SK-N-SH (cell line): ENCODE data around the gene PARD3B. TPM values are rescaled to one million over a fixed set of nuclear protein-coding genes. Genes with fewer than 3 reads are reported as not detected.

ENCODE experiments used
- CTCF ChIA-PET: fragments of 300-600, 350-600 bp; formaldehyde crosslinking; extraction: SDS; loops from one replicate; lab custom pipeline; 2021; lab: Yijun Ruan, JAX
- POLR2A ChIA-PET: fragments of 350-600 bp; sonication (Branson Sonifier 250); formaldehyde crosslinking; extraction: SDS; loops from one replicate; lab custom pipeline; 2020; ENCODE audit warnings: antibody characterized with exemption, inconsistent platforms; lab: Yijun Ruan, JAX
- DNase-seq: peaks from one replicate; pipeline ENCODE4 v3.0.0; 2012
- H2AFZ ChIP-seq: fragments of 200-600 bp; sonication (generic); 2 replicates; pipeline ENCODE4 v1.8.1; 2016; ENCODE audit warnings: antibody characterized with exemption, mild to moderate bottlenecking, low read depth
- H3F3A ChIP-seq: fragments of 200-600 bp; sonication (generic); replicated peaks from 2 replicates; pipeline ENCODE3; 2016; ENCODE audit warnings: antibody characterized with exemption, mild to moderate bottlenecking; ENCODE audit not compliant: insufficient read depth
- H3K27ac ChIP-seq, 2 experiments: fragments of 200-500 bp in 1 of 2; fragments of 200-600 bp in 1 of 2; sonication (Bioruptor generic) in 1 of 2; sonication (generic), shearing (Covaris generic) in 1 of 2; 2 replicates each; pipeline versions ENCODE4 v1.5.1 to v1.6.1; 2014 to 2016; ENCODE audit warnings: low read depth in 2 of 2, inconsistent platforms in 1 of 2, low read length in 1 of 2, mild to moderate bottlenecking in 1 of 2, mixed read lengths in 1 of 2
- H3K27me3 ChIP-seq: fragments of 200-600 bp; sonication (generic), shearing (Covaris generic); 2 replicates; pipeline ENCODE4 v1.6.1; 2016; ENCODE audit warnings: mixed run types; ENCODE audit not compliant: insufficient read depth
- H3K36me3 ChIP-seq, 2 experiments: fragments of 200-500 bp in 1 of 2; fragments of 200-600 bp in 1 of 2; sonication (Bioruptor generic) in 1 of 2; sonication (generic) in 1 of 2; replicated peaks in 1 of 2; 2 replicates each; pipeline versions ENCODE3 to v1.5.1; 2014 to 2016; ENCODE audit warnings: low read length in 1 of 2, mild to moderate bottlenecking in 1 of 2; ENCODE audit not compliant: insufficient read depth in 2 of 2, control insufficient read depth in 1 of 2
- H3K4me1 ChIP-seq, 2 experiments: fragments of 200-500 bp in 1 of 2; fragments of 200-600 bp in 1 of 2; sonication (Bioruptor generic) in 1 of 2; sonication (generic), shearing (Covaris generic) in 1 of 2; 2 replicates each; pipeline versions ENCODE4 v1.5.1 to v1.6.1; 2014 to 2016; ENCODE audit warnings: low read depth in 1 of 2, low read length in 1 of 2, mixed run types in 1 of 2; ENCODE audit not compliant: insufficient read depth in 2 of 2, control insufficient read depth in 1 of 2
- H3K4me2 ChIP-seq: fragments of 200-600 bp; sonication (generic), shearing (Covaris generic); 2 replicates; pipeline ENCODE4 v1.6.1; 2017; ENCODE audit warnings: mixed run types
- H3K4me3 ChIP-seq, 2 experiments: fragments of 200-500 bp in 1 of 2; fragments of 200-600 bp in 1 of 2; sonication (Bioruptor generic) in 1 of 2; sonication (generic), shearing (Covaris generic) in 1 of 2; 2 replicates each; pipeline versions ENCODE4 v1.5.1 to v1.8.1; 2014 to 2016; ENCODE audit warnings: low read depth in 2 of 2, inconsistent platforms in 1 of 2, low read length in 1 of 2, mild to moderate bottlenecking in 1 of 2, mixed read lengths in 1 of 2, moderate library complexity in 1 of 2
- H3K79me2 ChIP-seq: fragments of 200-600 bp; sonication (generic); 2 replicates; pipeline ENCODE4 v1.8.1; 2017; ENCODE audit warnings: mild to moderate bottlenecking; ENCODE audit not compliant: insufficient read depth
- H3K9ac ChIP-seq: fragments of 200-600 bp; sonication (generic); 2 replicates; pipeline ENCODE4 v1.6.1; 2017; ENCODE audit warnings: mixed run types
- H3K9me2 ChIP-seq: fragments of 200-600 bp; sonication (generic); 2 replicates; pipeline ENCODE4 v1.6.1; 2017; ENCODE audit warnings: mixed run types
- H3K9me3 ChIP-seq: fragments of 200-600 bp; sonication (generic); 2 replicates; pipeline ENCODE4 v1.6.1; 2017; ENCODE audit warnings: mixed run types, mild to moderate bottlenecking, moderate library complexity
- H4K20me1 ChIP-seq: fragments of 200-600 bp; sonication (generic); 2 replicates; pipeline ENCODE4 v1.6.1; 2017; ENCODE audit warnings: mild to moderate bottlenecking, mixed run types; ENCODE audit not compliant: insufficient read depth
- CHD2 ChIP-seq: fragments of 150-350 bp; IDR thresholded peaks from 2 replicates; pipeline ENCODE4 v1.6.1; 2018; ENCODE audit warnings: low read length; ENCODE audit not compliant: partially characterized antibody
- EP300 ChIP-seq, 2 experiments: IDR thresholded peaks; 2 replicates each; pipeline versions ENCODE4 v1.4.0 to v1.6.1; 2012; ENCODE audit warnings: borderline replicate concordance in 1 of 2, low read depth in 1 of 2, low read length in 1 of 2
- FOSL2 ChIP-seq: IDR thresholded peaks from 2 replicates; pipeline ENCODE4 v1.4.0; 2012; ENCODE audit warnings: low read depth, mild to moderate bottlenecking, moderate library complexity, borderline replicate concordance
- FOXJ3 ChIP-seq: sonication (generic); formaldehyde crosslinking; IDR thresholded peaks from 2 replicates; pipeline ENCODE4 v1.5.1; 2020; ENCODE audit warnings: mild to moderate bottlenecking, missing genetic modification reagents
- GATA2 ChIP-seq: sonication (generic); formaldehyde crosslinking; IDR thresholded peaks from 2 replicates; pipeline ENCODE4 v1.5.0; 2020; ENCODE audit warnings: mild to moderate bottlenecking, missing genetic modification reagents
- JUND ChIP-seq: IDR thresholded peaks from 2 replicates; pipeline ENCODE4 v1.4.0; 2012
- MEF2A ChIP-seq: IDR thresholded peaks from 2 replicates; pipeline ENCODE4 v1.4.0; 2012; ENCODE audit warnings: low read depth, borderline replicate concordance
- MXI1 ChIP-seq: IDR thresholded peaks from 2 replicates; pipeline ENCODE4 v1.6.1; 2012; ENCODE audit warnings: mild to moderate bottlenecking, low read depth, low read length, improper control_type of control experiment
- RXRA ChIP-seq: IDR thresholded peaks from 2 replicates; pipeline ENCODE4 v1.4.0; 2012; ENCODE audit warnings: low read depth, mild to moderate bottlenecking, borderline replicate concordance
- SIN3A ChIP-seq: IDR thresholded peaks from 2 replicates; pipeline ENCODE4 v1.6.1; 2012; ENCODE audit warnings: low read depth, mild to moderate bottlenecking, low read length, moderate library complexity, borderline replicate concordance
- TCF12 ChIP-seq: IDR thresholded peaks from 2 replicates; pipeline ENCODE4 v1.4.0; 2012
- WGBS: methylation state at CpG from one replicate; pipeline ENCODE4 v1.1.6; 2017; ENCODE audit warnings: low lambda C conversion rate; 5-methylcytosine and 5-hydroxymethylcytosine counted together
- polyA plus RNA-seq, 3 experiments: library from polyadenylated mRNA; depleted of rRNA; stranded (reverse); fragments of >200 nt; gene quantifications; 2 replicates each; pipeline ENCODE4 v1.2.3, GENCODE V29; 2012
- TF ChIP-seq, protein P1 (sequence below): fragments of 150-350 bp; IDR thresholded peaks from 2 replicates; pipeline ENCODE4 v1.6.1; 2017; ENCODE audit warnings: antibody characterized with exemption, low read length, low read depth, borderline replicate concordance
- TF ChIP-seq, protein P2 (sequence below): fragments of 150-350 bp; IDR thresholded peaks from 2 replicates; pipeline ENCODE4 v1.6.1; 2016; ENCODE audit warnings: mild to moderate bottlenecking, low read depth, low read length
- TF ChIP-seq, protein P3 (sequence below): IDR thresholded peaks from 2 replicates; pipeline ENCODE4 v1.4.0; 2012; ENCODE audit warnings: low read depth, borderline replicate concordance

The PARD3B gene
- polyA plus RNA-seq, 1 of the 3 experiments (the other 2 are of a cell fraction): 0.87 TPM

DNA sequence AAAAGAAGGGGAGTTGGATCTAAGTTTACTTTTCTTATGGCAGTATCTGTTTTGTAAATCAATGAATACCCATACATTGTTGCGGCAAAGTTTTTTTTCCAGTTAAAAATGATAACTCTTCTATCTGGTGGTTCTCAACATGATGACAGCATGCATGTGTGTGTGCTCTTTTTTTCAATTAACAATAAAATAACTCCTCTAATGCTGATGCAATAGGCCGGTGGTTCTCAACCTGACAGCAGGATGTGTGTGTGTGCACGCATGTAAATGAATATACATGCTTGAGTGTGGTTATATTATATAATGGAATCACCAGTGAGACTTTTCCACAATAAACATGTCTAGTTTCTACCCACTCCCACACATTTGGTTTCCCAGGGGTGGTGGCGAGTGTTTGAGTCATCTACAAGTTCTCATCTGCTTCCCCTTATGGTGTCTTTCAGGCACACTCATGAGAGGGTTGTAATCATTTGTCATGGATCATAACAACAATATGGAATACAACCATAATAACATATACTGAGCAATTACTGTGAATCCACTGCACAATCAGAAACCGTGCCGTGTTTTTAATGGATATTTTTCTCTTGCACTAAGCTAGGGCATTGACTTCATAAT, 31.2 kb downstream of the PARD3B start:
- TF ChIP-seq JUND (no peak), EP300 (IDR thresholded peaks at IDR 0.05; ENCODE audit: borderline replicate concordance in 1 of 2, low read depth in 1 of 2, low read length in 1 of 2) (no peak), SIN3A (no peak), GATA2 (CRISPR knock-in tag) (no peak), RXRA (no peak)
- TF ChIP-seq, protein P1, sequence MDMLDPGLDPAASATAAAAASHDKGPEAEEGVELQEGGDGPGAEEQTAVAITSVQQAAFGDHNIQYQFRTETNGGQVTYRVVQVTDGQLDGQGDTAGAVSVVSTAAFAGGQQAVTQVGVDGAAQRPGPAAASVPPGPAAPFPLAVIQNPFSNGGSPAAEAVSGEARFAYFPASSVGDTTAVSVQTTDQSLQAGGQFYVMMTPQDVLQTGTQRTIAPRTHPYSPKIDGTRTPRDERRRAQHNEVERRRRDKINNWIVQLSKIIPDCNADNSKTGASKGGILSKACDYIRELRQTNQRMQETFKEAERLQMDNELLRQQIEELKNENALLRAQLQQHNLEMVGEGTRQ: no peak
- CTCF ChIA-PET: interaction anchor here (1.6 kb wide), 1 partner anchor 9 kb away, joined by 3 read pairs; no protein-coding TSS in a partner anchor

DNA sequence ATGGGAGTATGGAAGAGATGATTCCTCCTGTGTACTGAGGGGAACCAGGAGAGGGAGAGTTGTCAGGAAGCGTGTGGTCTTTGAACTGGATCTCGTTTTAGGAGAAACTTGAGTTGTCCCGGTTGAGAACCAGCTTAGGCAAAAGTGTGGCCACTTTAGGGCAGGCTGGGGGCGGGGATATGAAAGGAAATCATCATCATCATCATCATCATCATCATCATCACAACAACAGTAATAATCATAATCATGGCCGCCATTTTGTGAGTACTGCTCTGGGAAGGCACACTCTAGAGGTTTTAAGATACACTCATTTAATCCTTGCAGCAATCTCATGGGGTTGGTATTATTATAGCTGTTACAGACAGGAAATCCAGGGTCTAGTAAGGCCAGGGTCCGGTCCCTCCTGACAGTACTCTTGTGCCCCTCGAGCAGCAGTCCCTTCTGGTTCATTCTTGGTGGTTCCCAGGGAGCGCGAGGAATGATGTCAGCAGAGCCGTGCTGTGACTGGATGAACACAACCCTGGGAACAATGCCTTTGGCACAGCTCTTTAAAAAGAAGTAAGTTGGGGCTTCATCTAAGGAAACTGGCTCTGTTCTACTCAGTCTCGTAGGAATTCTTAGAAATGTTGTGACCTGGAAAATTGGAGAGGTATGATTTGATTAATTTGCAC, 33.8 kb downstream of the PARD3B start:
- H4K20me1 ChIP-seq: no peaks in the 10 kb centered on the region
- no peaks in the 10 kb centered on the region for H3K79me2 ChIP-seq
- H3K27ac ChIP-seq: no peak overlapping the region
- H3K27me3 ChIP-seq: no peaks in the 10 kb centered on the region
- no peak for DNase-seq
- H3K9me3 ChIP-seq: no peaks in the 10 kb centered on the region
- H3K4me3 ChIP-seq: no peak overlapping the region
- H3K36me3 ChIP-seq: no peaks in the 10 kb centered on the region
- H3F3A ChIP-seq: no peaks in the 10 kb centered on the region
- WGBS: 74% methylated on average over 11 of the region's 11 CpGs
- H3K4me2 ChIP-seq: no peak overlapping the region
- ChIA-PET CTCF (no interaction called here), POLR2A (no interaction called here)
- no peak overlapping the region for H2AFZ ChIP-seq
- no peaks in the 10 kb centered on the region for H3K9me2 ChIP-seq
- no peak overlapping the region for H3K9ac ChIP-seq
- TF ChIP-seq MEF2A (no peak), SIN3A (no peak), FOXJ3 (CRISPR knock-in tag) (no peak), FOSL2 (no peak), GATA2 (CRISPR knock-in tag) (no peak), MXI1 (no peak), EP300 (IDR thresholded peaks at IDR 0.05; ENCODE audit: borderline replicate concordance in 1 of 2, low read depth in 1 of 2, low read length in 1 of 2) (no peak), CHD2 (no peak), TCF12 (no peak)
- TF ChIP-seq, protein P2, sequence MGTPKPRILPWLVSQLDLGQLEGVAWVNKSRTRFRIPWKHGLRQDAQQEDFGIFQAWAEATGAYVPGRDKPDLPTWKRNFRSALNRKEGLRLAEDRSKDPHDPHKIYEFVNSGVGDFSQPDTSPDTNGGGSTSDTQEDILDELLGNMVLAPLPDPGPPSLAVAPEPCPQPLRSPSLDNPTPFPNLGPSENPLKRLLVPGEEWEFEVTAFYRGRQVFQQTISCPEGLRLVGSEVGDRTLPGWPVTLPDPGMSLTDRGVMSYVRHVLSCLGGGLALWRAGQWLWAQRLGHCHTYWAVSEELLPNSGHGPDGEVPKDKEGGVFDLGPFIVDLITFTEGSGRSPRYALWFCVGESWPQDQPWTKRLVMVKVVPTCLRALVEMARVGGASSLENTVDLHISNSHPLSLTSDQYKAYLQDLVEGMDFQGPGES: no peak
- TF ChIP-seq, protein P3, sequence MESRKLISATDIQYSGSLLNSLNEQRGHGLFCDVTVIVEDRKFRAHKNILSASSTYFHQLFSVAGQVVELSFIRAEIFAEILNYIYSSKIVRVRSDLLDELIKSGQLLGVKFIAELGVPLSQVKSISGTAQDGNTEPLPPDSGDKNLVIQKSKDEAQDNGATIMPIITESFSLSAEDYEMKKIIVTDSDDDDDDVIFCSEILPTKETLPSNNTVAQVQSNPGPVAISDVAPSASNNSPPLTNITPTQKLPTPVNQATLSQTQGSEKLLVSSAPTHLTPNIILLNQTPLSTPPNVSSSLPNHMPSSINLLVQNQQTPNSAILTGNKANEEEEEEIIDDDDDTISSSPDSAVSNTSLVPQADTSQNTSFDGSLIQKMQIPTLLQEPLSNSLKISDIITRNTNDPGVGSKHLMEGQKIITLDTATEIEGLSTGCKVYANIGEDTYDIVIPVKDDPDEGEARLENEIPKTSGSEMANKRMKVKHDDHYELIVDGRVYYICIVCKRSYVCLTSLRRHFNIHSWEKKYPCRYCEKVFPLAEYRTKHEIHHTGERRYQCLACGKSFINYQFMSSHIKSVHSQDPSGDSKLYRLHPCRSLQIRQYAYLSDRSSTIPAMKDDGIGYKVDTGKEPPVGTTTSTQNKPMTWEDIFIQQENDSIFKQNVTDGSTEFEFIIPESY: no peak
- no peaks in the 10 kb centered on the region for H3K4me1 ChIP-seq

More for the DNA sequence above, 31.2 kb downstream of the PARD3B start:
- H3K36me3 ChIP-seq: no peaks in the 10 kb centered on the region
- H3K9ac ChIP-seq: no peak overlapping the region
- H3K27me3 ChIP-seq: no peaks in the 10 kb centered on the region
- H3K9me2 ChIP-seq: no peaks in the 10 kb centered on the region
- no peaks in the 10 kb centered on the region for H3K79me2 ChIP-seq
- H3K27ac ChIP-seq: no peak overlapping the region
- no peaks in the 10 kb centered on the region for H4K20me1 ChIP-seq
- no peak overlapping the region for H3K4me2 ChIP-seq
- H3K9me3 ChIP-seq: no peaks in the 10 kb centered on the region
- no peaks in the 10 kb centered on the region for H3K4me1 ChIP-seq
- no peak overlapping the region for H2AFZ ChIP-seq
- 93% methylated on average over 6 of the region's 6 CpGs for WGBS
- DNase-seq: no peak
- H3F3A ChIP-seq: no peaks in the 10 kb centered on the region
- POLR2A ChIA-PET: no interaction called here
- no peak overlapping the region for H3K4me3 ChIP-seq
